Esophagus muscularis mucosa (tissue), 4 donors: ENCODE results near the gene MAMLD1. TPM values are rescaled to one million over a fixed set of nuclear protein-coding genes. Genes with fewer than 3 reads are reported as not detected.

ENCODE experiments used
- DNase-seq: peaks from one replicate; pipeline ENCODE4 v3.0.0-alpha.2; 2017; ENCODE audit errors: extremely low spot score
- H3K27ac ChIP-seq, 4 donors: fragments of 200-600 bp; sonication (generic); replicated peaks in 1 of 4; 1 replicate in 3 of 4; 2 replicates in 1 of 4; pipeline ENCODE4 v1.5.1; 2016 to 2019; ENCODE audit warnings: mild to moderate bottlenecking in 1 of 4
- H3K27me3 ChIP-seq, 4 donors: fragments of 200-600 bp; sonication (generic); one replicate each; pipeline versions ENCODE4 v1.5.1 to v1.6.0; 2016 to 2019
- H3K36me3 ChIP-seq, 4 donors: fragments of 200-600 bp; sonication (generic); one replicate each; pipeline ENCODE4 v1.5.1; 2016 to 2019
- H3K4me1 ChIP-seq, 4 donors: fragments of 200-600 bp; sonication (generic); one replicate each; pipeline ENCODE4 v1.5.1; 2016 to 2019
- H3K4me3 ChIP-seq, 4 donors: fragments of 200-600 bp; sonication (generic); 1 replicate in 2 of 4; 2 replicates in 2 of 4; pipeline ENCODE4 v1.5.1; 2016 to 2019; ENCODE audit warnings: mild to moderate bottlenecking in 4 of 4, moderate library complexity in 1 of 4
- H3K9me3 ChIP-seq, 4 donors: fragments of 200-600 bp; sonication (generic); 1 replicate in 3 of 4; 2 replicates in 1 of 4; pipeline ENCODE4 v1.5.1; 2016 to 2019
- EP300 ChIP-seq: sonication (generic); formaldehyde crosslinking; IDR thresholded peaks from one replicate; pipeline ENCODE4 v1.6.1; 2017; ENCODE audit warnings: antibody characterized with exemption
- POLR2A ChIP-seq: fragments of 450-650 bp; IDR thresholded peaks from one replicate; pipeline ENCODE4 v1.6.1; 2017; ENCODE audit warnings: antibody characterized with exemption, moderate library complexity, mild to moderate bottlenecking, low read depth
- POLR2AphosphoS5 ChIP-seq, 2 donors: sonication (generic); formaldehyde crosslinking; IDR thresholded peaks; one replicate each; pipeline ENCODE4 v1.6.1; 2017; ENCODE audit warnings: antibody characterized with exemption in 2 of 2
- WGBS: methylation state at CpG from one replicate; pipeline ENCODE4 v1.1.5; 2018; 5-methylcytosine and 5-hydroxymethylcytosine counted together
- intact Hi-C: fragments of 100-400 bp; cut with DNase I; formaldehyde crosslinking; loops from one replicate; pipeline ENCODE4 v1.15.1; 2023
- total RNA-seq, 4 donors: library from RNA; depleted of rRNA; stranded (reverse); fragments of >200 nt; gene quantifications; one replicate each; pipeline versions ENCODE4 v1.1.0 to v1.2.1, GENCODE V29; 2016
- TF ChIP-seq, protein P1 (sequence below), 3 experiments: fragments of 200-600 bp in 2 of 3; fragments of 450-650 bp in 1 of 3; sonication (generic) in 2 of 3; IDR thresholded peaks; one replicate each; pipeline ENCODE4 v1.5.1; 2017 to 2019; ENCODE audit warnings: antibody characterized with exemption in 3 of 3, mild to moderate bottlenecking in 2 of 3, moderate library complexity in 1 of 3

The MAMLD1 gene
- total RNA-seq, 4 donors from 2014 or later: 1.6 to 5.3 (median 3.3) TPM

DNA sequence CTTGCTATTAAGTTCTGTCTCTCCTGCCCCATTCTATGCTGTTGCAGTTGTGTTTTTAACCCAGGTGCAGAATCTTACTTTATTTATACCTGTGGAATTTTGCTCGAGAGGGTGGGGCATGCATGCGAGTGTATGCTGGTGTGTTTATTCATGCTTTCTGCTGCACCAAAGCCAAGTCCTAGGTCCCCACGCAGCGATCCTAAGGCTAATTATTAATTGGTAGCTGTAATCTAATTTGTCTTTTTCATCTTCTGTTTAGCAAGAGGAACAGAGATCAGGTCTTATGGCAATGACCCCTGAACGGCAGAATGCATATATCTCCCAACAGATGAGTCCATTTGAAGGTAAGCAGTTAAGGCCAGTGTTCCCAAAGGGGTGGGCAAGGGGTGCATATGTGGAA lies 146.6 kb downstream of the MAMLD1 start:
- 83% methylated on average over 5 of the region's 5 CpGs for WGBS
- H3K9me3 ChIP-seq: no peaks in the 10 kb centered on the region
- intact Hi-C loops: no loop called here
- H3K36me3 ChIP-seq: peaks cover 0 to 11% (median 0%) of the 10 kb centered on the region in 4 donors
- DNase-seq: no peak
- no peak overlapping the region for H3K27ac ChIP-seq
- H3K4me3 ChIP-seq: no peak overlapping the region
- H3K27me3 ChIP-seq: no peaks in the 10 kb centered on the region
- TF ChIP-seq POLR2A: no peak
- TF ChIP-seq, protein P1, sequence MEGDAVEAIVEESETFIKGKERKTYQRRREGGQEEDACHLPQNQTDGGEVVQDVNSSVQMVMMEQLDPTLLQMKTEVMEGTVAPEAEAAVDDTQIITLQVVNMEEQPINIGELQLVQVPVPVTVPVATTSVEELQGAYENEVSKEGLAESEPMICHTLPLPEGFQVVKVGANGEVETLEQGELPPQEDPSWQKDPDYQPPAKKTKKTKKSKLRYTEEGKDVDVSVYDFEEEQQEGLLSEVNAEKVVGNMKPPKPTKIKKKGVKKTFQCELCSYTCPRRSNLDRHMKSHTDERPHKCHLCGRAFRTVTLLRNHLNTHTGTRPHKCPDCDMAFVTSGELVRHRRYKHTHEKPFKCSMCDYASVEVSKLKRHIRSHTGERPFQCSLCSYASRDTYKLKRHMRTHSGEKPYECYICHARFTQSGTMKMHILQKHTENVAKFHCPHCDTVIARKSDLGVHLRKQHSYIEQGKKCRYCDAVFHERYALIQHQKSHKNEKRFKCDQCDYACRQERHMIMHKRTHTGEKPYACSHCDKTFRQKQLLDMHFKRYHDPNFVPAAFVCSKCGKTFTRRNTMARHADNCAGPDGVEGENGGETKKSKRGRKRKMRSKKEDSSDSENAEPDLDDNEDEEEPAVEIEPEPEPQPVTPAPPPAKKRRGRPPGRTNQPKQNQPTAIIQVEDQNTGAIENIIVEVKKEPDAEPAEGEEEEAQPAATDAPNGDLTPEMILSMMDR (IDR thresholded peaks at IDR 0.05): no peak
- no peak for TF ChIP-seq EP300
- no peak for TF ChIP-seq POLR2AphosphoS5 (IDR thresholded peaks at IDR 0.05)
- peaks cover 13 to 36% (median 20%) of the 10 kb centered on the region in 4 donors for H3K4me1 ChIP-seq

DNA sequence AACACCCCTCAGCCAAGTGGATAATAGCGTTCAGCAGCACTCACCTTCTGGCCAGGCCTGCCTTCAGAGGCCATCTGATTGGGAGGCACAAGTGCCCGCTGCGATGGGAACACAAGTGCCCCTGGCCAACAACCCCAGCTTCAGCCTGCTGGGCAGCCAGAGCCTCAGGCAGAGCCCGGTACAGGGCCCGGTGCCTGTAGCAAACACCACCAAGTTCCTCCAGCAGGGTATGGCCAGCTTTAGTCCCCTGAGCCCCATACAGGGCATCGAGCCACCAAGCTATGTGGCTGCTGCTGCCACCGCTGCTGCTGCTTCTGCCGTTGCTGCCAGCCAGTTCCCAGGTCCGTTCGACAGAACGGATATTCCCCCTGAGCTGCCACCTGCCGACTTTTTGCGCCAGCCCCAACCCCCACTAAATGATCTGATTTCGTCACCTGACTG lies 149.4 kb downstream of the MAMLD1 start:
- intact Hi-C loops: no loop called here
- no peak overlapping the region for H3K4me3 ChIP-seq
- H3K4me1 ChIP-seq: peaks cover 9 to 18% (median 14%) of the 10 kb centered on the region in 4 donors
- no peaks in the 10 kb centered on the region for H3K27me3 ChIP-seq
- no peak for TF ChIP-seq POLR2AphosphoS5 (IDR thresholded peaks at IDR 0.05)
- TF ChIP-seq, protein P1 (IDR thresholded peaks at IDR 0.05): no peak
- no peak for TF ChIP-seq POLR2A
- TF ChIP-seq EP300: no peak
- no peak overlapping the region for H3K27ac ChIP-seq
- no peaks in the 10 kb centered on the region for H3K9me3 ChIP-seq
- DNase-seq: no peak
- H3K36me3 ChIP-seq: peaks cover 0 to 11% (median 0%) of the 10 kb centered on the region in 4 donors
- WGBS: 72% methylated on average over 9 of the region's 14 CpGs

GRCh38 chrX:150513544-150513943 lies 150.4 kb downstream of the MAMLD1 start:
- WGBS: 54% methylated on average over 9 of the region's 9 CpGs
- TF ChIP-seq POLR2AphosphoS5 (IDR thresholded peaks at IDR 0.05) (no peak), POLR2A (no peak)
- TF ChIP-seq, protein P1 (IDR thresholded peaks at IDR 0.05): no peak
- no peak overlapping the region for H3K4me3 ChIP-seq
- no peaks in the 10 kb centered on the region for H3K9me3 ChIP-seq
- H3K27ac ChIP-seq: no peak overlapping the region
- DNase-seq: no peak
- peaks cover 0 to 11% (median 0%) of the 10 kb centered on the region in 4 donors for H3K36me3 ChIP-seq
- no peaks in the 10 kb centered on the region for H3K27me3 ChIP-seq
- intact Hi-C loops: no loop called here
- H3K4me1 ChIP-seq: peaks cover 2 to 7% (median 5%) of the 10 kb centered on the region in 4 donors

DNA sequence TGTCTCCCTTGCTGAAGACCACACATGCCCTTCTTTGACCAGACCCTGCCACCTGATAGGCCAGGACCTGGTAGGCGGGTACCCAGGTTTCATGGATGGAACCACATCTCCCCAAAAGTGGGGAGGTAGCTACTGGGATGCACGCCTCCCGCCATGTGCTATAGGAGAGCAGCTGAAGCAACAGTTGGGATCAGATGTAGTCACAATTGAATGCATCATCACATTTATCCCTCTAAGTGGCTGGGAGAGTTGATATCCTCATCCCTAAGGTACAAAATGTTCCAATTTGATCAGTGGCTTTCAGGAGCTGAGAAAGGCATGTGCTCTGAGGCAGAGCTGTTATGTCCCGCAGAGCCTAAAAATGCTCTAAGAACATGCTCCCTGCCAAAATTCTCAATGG lies 151.3 kb downstream of the MAMLD1 start:
- Histone ChIP-seq H3K4me1 (no peaks in the 10 kb centered on the region), H3K27me3 (no peaks in the 10 kb centered on the region), H3K9me3 (no peaks in the 10 kb centered on the region), H3K4me3 (no peak overlapping the region), H3K27ac (no peak overlapping the region), H3K36me3 (peaks cover 0 to 11% (median 0%) of the 10 kb centered on the region in 4 donors)
- TF ChIP-seq POLR2A: no peak
- TF ChIP-seq EP300: no peak
- no peak for TF ChIP-seq POLR2AphosphoS5 (IDR thresholded peaks at IDR 0.05)
- TF ChIP-seq, protein P1 (IDR thresholded peaks at IDR 0.05): no peak
- DNase-seq: no peak
- intact Hi-C loops: no loop called here
- WGBS: 68% methylated on average over 4 of the region's 4 CpGs

DNA sequence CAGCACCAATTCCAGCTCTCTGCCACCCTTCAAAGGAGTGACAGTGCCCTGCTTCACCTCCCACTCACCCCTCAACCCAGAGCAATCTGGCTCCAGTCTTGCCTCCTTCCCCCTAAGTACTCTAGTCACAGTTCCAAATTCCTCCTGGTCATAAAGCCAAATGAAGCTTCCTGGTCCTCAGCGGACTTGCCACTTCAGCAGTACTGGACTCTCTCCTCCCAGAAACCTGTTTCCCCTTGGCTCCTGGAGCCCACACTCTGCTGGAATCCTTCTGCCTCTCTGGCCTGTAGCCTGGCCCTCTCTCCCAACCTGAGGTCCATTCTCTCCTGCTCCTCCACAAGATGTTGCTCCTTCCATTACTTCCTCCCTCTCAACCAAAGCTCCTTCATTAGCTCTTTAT lies 152.7 kb downstream of the MAMLD1 start:
- peaks cover 0 to 11% (median 0%) of the 10 kb centered on the region in 4 donors for H3K36me3 ChIP-seq
- 79% methylated on average over 1 of the region's 1 CpG for WGBS
- intact Hi-C loops: no loop called here

More for the DNA sequence above, 152.7 kb downstream of the MAMLD1 start:
- no peak for TF ChIP-seq POLR2AphosphoS5 (IDR thresholded peaks at IDR 0.05)
- TF ChIP-seq, protein P1 (IDR thresholded peaks at IDR 0.05): no peak
- TF ChIP-seq POLR2A: no peak
- no peak for TF ChIP-seq EP300
- H3K27me3 ChIP-seq: no peaks in the 10 kb centered on the region
- no peak overlapping the region for H3K27ac ChIP-seq
- H3K9me3 ChIP-seq: no peaks in the 10 kb centered on the region
- DNase-seq: no peak
- no peak overlapping the region for H3K4me3 ChIP-seq
- no peaks in the 10 kb centered on the region for H3K4me1 ChIP-seq
